ENCODE results near the gene PASD1.

Gene PASD1

DNA sequence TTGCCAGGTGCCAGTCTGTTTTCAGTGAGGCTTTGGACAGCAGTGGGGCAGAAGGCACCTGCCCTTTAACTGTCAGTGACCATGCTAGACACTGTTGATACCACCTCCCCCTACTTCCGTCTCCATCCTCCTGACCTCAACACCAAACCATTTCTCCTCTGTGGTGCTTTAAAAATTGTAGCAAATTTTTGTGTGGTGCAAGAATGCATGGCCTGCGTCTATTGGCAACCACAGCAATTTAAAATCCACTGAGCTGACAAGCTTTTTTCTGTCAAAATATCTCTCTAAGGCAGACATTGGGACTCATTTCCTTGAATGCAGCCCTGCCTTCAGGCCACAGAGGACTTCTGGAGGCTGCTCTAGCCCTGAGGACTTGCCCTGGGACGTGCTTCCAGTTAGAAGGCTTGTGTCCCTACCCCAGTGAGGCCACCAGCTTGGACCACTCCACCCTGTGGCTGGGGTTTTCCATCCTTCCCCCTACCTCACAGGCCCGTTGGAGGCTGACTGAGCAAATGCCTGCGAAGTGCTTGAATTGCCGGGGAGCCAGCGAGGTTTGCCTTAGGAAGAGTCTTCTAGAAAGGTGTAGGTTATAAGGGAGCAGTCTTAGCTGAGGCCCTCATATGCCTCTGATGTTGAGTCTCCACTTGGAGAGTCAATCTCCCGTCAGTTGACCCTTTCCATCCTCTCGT lies 138.7 kb downstream of the PASD1 start:
- CTCF ChIA-PET, result no interaction called here
- no peak for TF ChIP-seq MEIS1 (CRISPR knock-in tag; IDR thresholded peaks at IDR 0.05; ENCODE audit: borderline replicate concordance)
- H3K36me3 ChIP-seq (ENCODE audit: control insufficient read depth in 2 of 2, insufficient read depth in 1 of 2, low read length in 2 of 2), result no peaks in the 10 kb centered on the region
- POLR2A ChIA-PET, result no interaction called here
- H3K27ac ChIP-seq (ENCODE audit: extremely low read depth, low read depth, low read length), result no peak overlapping the region
- no peaks in the 10 kb centered on the region for H3K9me3 ChIP-seq (ENCODE audit: control insufficient read depth, insufficient read depth, low read depth, low read length)
- H3K4me3 ChIP-seq (ENCODE audit: low read depth, low read length), result no peak overlapping the region
- no peaks in the 10 kb centered on the region for H3K4me1 ChIP-seq (ENCODE audit: control insufficient read depth, insufficient read depth, low read length)

GRCh38 chrX:151702741-151703340 lies 139.4 kb downstream of the PASD1 start:
- no peak overlapping the region for H3K27ac ChIP-seq (ENCODE audit: extremely low read depth, low read depth, low read length)
- no peak for TF ChIP-seq ZNF776 (tag by site-specific recombination; IDR thresholded peaks at IDR 0.05; ENCODE audit: borderline replicate concordance)
- no peak for TF ChIP-seq ZNF664 (tag by site-specific recombination; IDR thresholded peaks at IDR 0.05)
- no peak for TF ChIP-seq MEIS1 (CRISPR knock-in tag; IDR thresholded peaks at IDR 0.05; ENCODE audit: borderline replicate concordance)
- TF ChIP-seq ZFHX2 (tag by site-specific recombination; conservative IDR thresholded peaks at IDR 0.05), result no peak
- TF ChIP-seq, protein P1, sequence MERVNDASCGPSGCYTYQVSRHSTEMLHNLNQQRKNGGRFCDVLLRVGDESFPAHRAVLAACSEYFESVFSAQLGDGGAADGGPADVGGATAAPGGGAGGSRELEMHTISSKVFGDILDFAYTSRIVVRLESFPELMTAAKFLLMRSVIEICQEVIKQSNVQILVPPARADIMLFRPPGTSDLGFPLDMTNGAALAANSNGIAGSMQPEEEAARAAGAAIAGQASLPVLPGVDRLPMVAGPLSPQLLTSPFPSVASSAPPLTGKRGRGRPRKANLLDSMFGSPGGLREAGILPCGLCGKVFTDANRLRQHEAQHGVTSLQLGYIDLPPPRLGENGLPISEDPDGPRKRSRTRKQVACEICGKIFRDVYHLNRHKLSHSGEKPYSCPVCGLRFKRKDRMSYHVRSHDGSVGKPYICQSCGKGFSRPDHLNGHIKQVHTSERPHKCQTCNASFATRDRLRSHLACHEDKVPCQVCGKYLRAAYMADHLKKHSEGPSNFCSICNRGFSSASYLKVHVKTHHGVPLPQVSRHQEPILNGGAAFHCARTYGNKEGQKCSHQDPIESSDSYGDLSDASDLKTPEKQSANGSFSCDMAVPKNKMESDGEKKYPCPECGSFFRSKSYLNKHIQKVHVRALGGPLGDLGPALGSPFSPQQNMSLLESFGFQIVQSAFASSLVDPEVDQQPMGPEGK (tag by site-specific recombination; IDR thresholded peaks at IDR 0.05), result no peak
- TF ChIP-seq ZNF26 (tag by site-specific recombination; IDR thresholded peaks at IDR 0.05), result no peak
- TF ChIP-seq ZNF585B (tag by site-specific recombination; IDR thresholded peaks at IDR 0.05), result no peak
- TF ChIP-seq ZNF266 (tag by site-specific recombination; IDR thresholded peaks at IDR 0.05; ENCODE audit: low read depth), result no peak
- TF ChIP-seq ZNF560 (tag by site-specific recombination; IDR thresholded peaks at IDR 0.05; ENCODE audit: borderline replicate concordance), result no peak
- no peak for TF ChIP-seq ZNF223 (tag by site-specific recombination; IDR thresholded peaks at IDR 0.05)
- no peak for TF ChIP-seq ZNF610 (tag by site-specific recombination; IDR thresholded peaks at IDR 0.05; ENCODE audit: borderline replicate concordance)
- no peak for TF ChIP-seq ZBTB8A (tag by site-specific recombination; IDR thresholded peaks at IDR 0.05)
- TF ChIP-seq SCRT1 (tag by site-specific recombination; IDR thresholded peaks at IDR 0.05; ENCODE audit: borderline replicate concordance), result no peak
- TF ChIP-seq PRDM10 (tag by site-specific recombination; IDR thresholded peaks at IDR 0.05), result no peak
- TF ChIP-seq ZNF473 (tag by site-specific recombination; IDR thresholded peaks at IDR 0.05), result no peak
- TF ChIP-seq BCL11A (tag by site-specific recombination; IDR thresholded peaks at IDR 0.05; ENCODE audit: low read depth), result no peak
- TF ChIP-seq, protein P2, sequence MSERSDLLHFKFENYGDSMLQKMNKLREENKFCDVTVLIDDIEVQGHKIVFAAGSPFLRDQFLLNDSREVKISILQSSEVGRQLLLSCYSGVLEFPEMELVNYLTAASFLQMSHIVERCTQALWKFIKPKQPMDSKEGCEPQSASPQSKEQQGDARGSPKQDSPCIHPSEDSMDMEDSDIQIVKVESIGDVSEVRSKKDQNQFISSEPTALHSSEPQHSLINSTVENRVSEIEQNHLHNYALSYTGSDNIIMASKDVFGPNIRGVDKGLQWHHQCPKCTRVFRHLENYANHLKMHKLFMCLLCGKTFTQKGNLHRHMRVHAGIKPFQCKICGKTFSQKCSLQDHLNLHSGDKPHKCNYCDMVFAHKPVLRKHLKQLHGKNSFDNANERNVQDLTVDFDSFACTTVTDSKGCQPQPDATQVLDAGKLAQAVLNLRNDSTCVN (tag by site-specific recombination; optimal IDR thresholded peaks at IDR 0.05), result no peak
- TF ChIP-seq, protein P3, sequence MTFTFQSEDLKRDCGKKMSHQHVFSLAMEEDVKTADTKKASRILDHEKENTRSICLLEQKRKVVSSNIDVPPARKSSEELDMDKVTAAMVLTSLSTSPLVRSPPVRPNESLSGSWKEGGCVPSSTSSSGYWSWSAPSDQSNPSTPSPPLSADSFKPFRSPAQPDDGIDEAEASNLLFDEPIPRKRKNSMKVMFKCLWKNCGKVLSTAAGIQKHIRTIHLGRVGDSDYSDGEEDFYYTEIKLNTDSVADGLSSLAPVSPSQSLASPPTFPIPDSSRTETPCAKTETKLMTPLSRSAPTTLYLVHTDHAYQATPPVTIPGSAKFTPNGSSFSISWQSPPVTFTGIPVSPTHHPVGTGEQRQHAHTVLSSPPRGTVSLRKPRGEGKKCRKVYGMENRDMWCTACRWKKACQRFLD (tag by site-specific recombination; IDR thresholded peaks at IDR 0.05), result no peak
- TF ChIP-seq GLI4 (tag by site-specific recombination; IDR thresholded peaks at IDR 0.05), result no peak
- no peak for TF ChIP-seq BCL11B (tag by site-specific recombination; IDR thresholded peaks at IDR 0.05; ENCODE audit: low read depth)
- no peaks in the 10 kb centered on the region for H3K9me3 ChIP-seq (ENCODE audit: control insufficient read depth, insufficient read depth, low read depth, low read length)
- H3K4me1 ChIP-seq (ENCODE audit: control insufficient read depth, insufficient read depth, low read length), result no peaks in the 10 kb centered on the region
- ChIA-PET CTCF (interaction anchor here (0.6 to 1.0 kb wide), 2 partner anchors 11 to 555 kb away, joined by 3 to 4 read pairs; no protein-coding TSS in a partner anchor), POLR2A (no interaction called here)
- no peaks in the 10 kb centered on the region for H3K36me3 ChIP-seq (ENCODE audit: control insufficient read depth in 2 of 2, insufficient read depth in 1 of 2, low read length in 2 of 2)
- H3K4me3 ChIP-seq (ENCODE audit: low read depth, low read length), result no peak overlapping the region

Data from HEK293 (cell line).